Measurements from ENCODE around the gene CBLN3.

DNA sequence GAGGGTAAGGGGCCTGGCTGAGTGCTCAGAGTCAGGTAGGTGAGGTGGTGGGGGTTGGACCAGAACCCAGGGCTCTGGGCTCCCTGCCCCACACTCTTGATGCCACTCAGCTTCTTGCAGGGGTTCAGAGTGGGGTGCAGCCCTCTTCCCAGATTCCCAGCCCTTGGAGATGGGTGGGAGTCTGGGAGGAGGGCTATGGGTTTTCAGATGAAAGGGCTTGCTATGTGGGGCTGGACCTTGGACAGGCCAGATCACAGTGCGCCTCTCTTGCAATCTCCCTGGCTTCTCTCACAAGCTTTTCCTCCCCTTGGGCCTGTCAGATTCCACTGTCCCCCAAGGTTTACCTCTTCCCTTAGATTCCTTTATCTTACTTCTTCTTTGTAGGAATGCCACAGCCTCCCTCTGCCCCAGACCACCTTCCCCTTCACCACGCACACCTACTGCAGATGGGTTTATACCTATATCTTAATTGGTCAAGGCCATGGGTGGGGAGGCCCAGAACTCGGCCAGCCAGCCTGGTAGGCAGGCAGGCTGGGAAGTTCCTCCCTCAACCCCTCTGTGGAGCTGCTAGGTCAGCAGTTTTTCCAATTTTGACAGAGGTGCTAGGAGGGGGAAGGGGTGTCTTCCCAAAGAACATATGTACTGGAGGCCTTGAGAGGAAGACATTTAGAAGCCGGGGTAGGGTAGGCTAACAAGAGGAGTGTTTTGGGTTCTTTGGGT lies 29.3 kb downstream of the CBLN3 start:
- no peak for TF ChIP-seq POLR2A (IDR thresholded peaks at IDR 0.05)
- no peak for TF ChIP-seq CTCF (IDR thresholded peaks at IDR 0.05)
